Endometrial microvascular endothelial cells (primary cell): Measurements from ENCODE around the gene TRIM37. TPM values are rescaled to one million over a fixed set of nuclear protein-coding genes. Genes with fewer than 3 reads are reported as not detected.

Source experiments
- in situ Hi-C: cut with HindIII; loops from 2 replicates; pipeline ENCODE4 v1.10.0; 2017; ENCODE audit warnings: low sequenced_read_pairs, low pct_unique_long_range_greater_than_20kb; ENCODE audit errors: inconsistent ontology term
- total RNA-seq: library from RNA; depleted of rRNA; stranded (reverse); fragments of >200 nt; gene quantifications from one replicate; pipeline ENCODE4 v1.2.3, GENCODE V29; 2015; ENCODE audit errors: inconsistent ontology term

Gene TRIM37
- total RNA-seq, 1 donor from 2014 or later, result 63.7 TPM

- in situ Hi-C loops, result no loop called here
Measured at GRCh38 chr17:59001158-59001814, 105.4 kb downstream of the TRIM37 start.

GRCh38 chr17:59000022-59000421, 106.7 kb downstream of the TRIM37 start:
- in situ Hi-C loops, result no loop called here

DNA sequence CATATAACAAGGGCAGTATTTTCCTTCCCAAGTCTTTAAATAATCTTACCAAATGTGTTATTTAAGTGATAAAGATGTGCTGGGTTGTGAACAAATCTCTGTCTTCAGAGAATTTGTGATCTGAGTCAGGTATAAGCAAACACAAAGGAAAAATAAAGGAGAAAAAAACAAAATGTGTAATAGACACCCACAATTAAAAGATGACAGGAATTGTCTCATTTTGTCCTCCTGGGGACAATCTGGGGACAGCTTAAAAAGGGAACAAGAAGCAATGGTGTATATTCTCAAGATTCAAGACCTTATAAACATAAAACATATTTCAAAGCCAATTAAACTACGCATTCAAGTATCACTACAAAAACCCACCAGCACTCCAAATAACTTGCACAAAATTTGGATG, 107.2 kb downstream of the TRIM37 start:
- in situ Hi-C loops, result no loop called here

- in situ Hi-C loops, result no loop called here
Measured at GRCh38 chr17:58998871-58999270, 107.8 kb downstream of the TRIM37 start.

GRCh38 chr17:58997756-58998553, 108.7 kb downstream of the TRIM37 start:
- in situ Hi-C loops, result no loop called here

DNA sequence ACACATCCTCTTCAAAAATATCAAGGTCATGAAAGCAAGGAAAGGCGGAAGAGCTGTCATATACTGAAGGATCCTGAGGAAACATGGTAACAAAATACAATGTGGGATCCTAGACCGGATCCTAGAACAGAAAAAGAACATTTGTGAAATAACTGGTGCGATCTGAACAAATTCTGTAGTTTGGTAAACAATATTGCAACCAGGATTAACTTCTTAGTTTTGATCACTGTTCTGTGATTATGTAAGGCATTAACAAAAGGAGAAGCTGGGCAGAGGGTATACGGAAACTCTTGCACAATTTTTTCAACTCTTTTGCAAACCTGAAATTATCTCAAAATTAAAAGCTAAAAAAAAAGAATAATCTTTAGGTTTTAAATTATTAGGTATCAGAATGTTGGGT, 109.7 kb downstream of the TRIM37 start:
- in situ Hi-C loops, result no loop called here

DNA sequence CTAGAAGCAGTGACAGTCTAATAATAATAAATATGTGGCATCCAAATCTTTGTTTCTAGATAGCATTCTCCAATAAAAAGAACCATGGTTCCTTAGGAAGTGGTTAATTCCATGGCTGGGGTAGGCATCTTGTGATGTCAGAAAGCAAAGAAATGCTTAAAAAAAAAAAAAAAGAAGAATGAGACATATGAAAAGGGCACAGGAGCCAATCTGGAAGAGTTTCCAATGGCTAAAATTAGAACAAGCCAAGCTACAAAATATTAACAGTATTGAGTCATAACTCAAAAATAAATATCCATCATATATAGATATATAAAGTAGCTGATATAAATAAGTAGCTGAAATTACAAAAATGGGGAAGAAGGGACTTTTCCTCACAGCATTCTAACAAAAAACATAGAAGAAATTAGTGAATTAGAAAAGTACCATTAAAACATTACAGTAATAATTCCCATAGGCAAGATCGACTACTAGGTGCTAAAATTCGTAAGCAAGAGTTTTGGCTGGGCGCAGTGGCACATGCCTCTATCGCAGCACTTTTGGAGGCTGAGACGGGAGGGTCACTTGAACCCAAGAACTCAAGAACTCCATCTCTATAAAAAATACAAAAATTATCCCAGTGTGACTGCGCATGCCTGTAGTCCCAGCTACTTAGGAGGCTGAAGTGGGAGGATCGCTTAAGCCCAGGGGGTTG, 111.3 kb downstream of the TRIM37 start:
- in situ Hi-C loops, result no loop called here

DNA sequence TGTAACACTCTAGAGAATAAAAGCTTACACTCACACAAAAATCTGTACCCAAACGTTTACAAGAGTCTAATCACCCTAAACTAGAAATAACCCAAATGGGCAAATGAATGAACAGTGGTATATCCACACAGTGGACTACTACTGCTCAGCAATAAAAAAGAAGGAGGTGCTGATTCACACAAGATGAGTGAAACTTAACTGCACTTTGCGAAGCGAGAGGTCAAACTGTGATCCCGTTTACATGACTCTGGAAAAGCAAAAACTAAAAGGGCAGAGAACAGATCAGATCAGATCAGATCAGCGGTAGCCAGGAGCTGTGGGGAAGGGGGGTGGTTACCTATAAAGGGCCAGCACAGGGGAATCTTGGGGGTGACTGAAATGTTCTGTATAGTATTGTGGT, 113.4 kb downstream of the TRIM37 start:
- in situ Hi-C loops, result no loop called here

- in situ Hi-C loops, result no loop called here
Measured at GRCh38 chr17:58991718-58992331, 114.9 kb downstream of the TRIM37 start.

- in situ Hi-C loops, result no loop called here
Measured at GRCh38 chr17:58989629-58990028, 117.1 kb downstream of the TRIM37 start.

DNA sequence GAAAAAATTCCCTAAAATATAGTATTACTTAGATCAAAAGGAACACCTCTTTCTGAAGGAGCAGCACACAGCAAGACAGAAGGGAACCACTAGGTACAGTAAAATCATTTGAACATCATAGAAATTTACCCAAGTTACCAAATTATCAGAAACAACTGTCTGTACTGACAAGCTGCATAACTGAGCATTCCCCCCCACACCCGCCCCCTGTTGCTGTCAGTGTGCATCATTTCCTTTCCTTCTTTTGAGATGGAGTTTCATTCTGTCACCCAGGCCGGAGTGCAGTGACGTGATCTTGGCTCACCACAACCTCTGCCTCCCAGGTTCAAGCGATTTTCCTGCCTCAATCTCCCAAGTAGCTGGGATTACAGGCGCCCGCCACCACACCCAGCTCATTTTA, 120.7 kb downstream of the TRIM37 start:
- in situ Hi-C loops, result no loop called here

GRCh38 chr17:58985367-58985766, 121.3 kb downstream of the TRIM37 start:
- in situ Hi-C loops, result no loop called here

GRCh38 chr17:58982626-58983025, 124.1 kb downstream of the TRIM37 start:
- in situ Hi-C loops, result no loop called here

- in situ Hi-C loops, result no loop called here
Measured at GRCh38 chr17:58980706-58981481, 125.8 kb downstream of the TRIM37 start.

GRCh38 chr17:58976541-58976940, 130.1 kb downstream of the TRIM37 start:
- in situ Hi-C loops, result no loop called here

DNA sequence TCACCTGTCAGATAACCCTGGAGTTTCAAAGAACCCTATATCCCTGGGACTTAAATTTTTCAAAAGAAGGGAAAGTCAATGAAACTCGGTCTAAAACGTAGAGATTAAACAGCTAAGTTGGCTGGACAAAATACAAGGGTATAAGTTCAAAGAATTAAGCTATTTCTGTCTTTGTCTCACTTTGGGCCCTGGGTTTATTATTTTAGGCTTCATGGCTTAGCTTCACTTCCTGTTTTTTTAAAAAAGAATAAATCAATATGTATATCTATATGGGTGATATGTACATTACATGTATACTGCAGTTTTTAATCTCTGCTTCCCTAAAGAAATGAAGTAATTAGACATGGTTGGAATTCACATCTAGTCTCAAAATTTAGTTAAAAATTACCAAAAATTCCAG, 132.3 kb downstream of the TRIM37 start:
- in situ Hi-C loops, result no loop called here

- in situ Hi-C loops, result no loop called here
Measured at GRCh38 chr17:58970609-58971450, 135.8 kb downstream of the TRIM37 start.

- in situ Hi-C loops, result no loop called here
Measured at GRCh38 chr17:58969612-58970011, 137.1 kb downstream of the TRIM37 start.
